GM19468 (cell line): ENCODE measurements around the gene DCDC2B.

Experiments used
- ATAC-seq: cut with Tn5 transposase; IDR thresholded peaks from one replicate; pipeline ENCODE4 v1.9.1; 2021; ENCODE audit warnings: mild to moderate bottlenecking, moderate library complexity, moderate number of reproducible peaks; ENCODE audit not compliant: unreplicated experiment; ENCODE audit errors: extremely low read depth

The DCDC2B gene

DNA sequence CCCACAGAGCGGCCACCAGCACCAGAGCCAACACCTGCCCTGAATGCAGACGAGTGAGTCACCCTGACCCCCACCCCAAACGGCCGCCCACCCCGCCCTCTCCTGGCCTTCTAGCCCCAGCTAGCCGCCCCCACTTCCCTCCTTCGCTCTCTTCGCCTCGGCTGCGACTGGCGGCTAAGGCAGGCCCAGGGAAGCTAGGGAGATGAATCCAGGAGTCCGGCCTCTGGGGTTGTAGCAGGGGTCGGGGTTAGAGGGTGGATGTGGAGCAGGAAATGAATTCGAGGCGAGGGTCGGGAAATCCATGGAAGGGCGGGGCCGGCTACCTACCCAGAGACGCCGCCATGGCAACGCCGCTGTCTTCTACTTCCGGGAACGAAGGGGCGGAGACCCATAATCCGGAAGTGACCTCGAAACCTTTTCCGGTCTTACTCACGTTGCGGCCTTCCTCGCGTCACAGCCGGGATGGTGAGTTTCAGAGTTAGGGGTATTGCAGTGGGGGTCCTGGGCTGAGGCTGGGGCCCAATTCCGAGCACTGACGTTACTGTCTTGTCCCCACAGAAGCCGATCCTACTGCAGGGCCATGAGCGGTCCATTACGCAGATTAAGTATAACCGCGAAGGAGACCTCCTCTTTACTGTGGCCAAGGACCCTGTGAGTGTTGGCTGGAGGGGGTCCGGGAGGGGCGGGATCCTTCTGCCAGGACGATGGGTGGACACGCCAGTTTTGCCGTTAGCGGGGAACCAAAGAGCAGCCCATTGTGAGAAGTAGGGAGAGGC, 13.3 kb downstream of the DCDC2B start, which contains the start of the genes EIF3I and TMEM234:
EIF3I (plus strand) TSS at position 428 of the 776 bp plus-strand sequence; CDS start at position 463, 35 bp downstream.
TMEM234 (minus strand) TSS at position 374 of the 776 bp plus-strand sequence; CDS start at position 343, 31 bp downstream.
- peak; percentile 50 for ATAC-seq

DNA sequence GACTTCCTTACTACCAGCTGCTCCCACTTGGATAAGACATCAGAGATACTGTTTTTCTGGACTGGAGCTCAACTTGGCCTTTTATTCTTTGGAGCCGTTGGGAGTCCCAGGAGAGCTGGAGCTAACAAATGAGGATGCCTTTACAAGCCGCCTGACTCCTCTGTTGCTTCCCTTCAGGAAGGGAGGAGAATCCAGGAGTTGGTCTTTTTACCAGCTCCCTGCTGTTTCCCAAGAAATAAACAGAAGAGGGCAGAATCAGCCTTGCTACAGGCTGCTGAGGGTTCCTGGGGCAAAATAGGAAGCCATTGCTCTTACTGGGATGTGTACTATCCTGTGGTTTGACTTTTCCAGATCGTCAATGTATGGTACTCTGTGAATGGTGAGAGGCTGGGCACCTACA, 14.8 kb downstream of the DCDC2B start:
- ATAC-seq, result no peak

DNA sequence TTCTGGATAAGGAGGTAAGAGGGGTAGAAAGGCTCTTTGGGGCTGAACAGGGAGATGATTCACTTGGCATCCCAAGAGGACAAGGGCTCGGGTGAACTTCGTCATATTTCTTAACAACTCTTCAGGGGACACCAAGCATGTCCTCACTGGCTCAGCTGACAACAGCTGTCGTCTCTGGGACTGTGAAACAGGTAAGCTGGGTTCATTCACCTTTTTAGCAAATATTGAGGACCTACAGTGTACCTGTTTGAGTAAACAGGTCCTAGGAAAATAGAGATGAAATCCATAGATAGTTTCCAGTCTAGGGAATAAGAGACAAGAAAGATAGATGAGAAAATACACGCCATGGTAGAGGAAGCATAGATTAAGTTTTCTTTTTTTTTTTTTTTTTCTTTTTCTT, 15.4 kb downstream of the DCDC2B start:
- no peak for ATAC-seq

DNA sequence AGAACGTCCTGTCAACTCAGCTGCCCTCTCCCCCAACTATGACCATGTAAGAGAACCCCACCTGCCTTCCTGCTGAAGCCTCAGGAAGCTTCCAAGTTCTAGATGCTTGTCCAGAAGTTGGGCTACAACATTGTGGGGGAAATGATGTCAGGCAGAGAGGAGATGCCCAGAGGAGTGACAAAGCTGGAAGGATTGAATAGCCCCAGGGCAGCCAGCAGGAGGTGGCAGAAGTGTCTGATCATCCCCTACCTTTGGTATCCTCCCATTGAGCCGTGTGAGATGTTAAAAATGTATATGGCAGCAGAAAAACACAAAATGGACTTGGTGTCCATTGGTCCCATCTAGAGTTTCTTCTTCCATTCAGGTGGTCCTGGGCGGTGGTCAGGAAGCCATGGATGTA, 19.9 kb downstream of the DCDC2B start:
- ATAC-seq, result no peak

DNA sequence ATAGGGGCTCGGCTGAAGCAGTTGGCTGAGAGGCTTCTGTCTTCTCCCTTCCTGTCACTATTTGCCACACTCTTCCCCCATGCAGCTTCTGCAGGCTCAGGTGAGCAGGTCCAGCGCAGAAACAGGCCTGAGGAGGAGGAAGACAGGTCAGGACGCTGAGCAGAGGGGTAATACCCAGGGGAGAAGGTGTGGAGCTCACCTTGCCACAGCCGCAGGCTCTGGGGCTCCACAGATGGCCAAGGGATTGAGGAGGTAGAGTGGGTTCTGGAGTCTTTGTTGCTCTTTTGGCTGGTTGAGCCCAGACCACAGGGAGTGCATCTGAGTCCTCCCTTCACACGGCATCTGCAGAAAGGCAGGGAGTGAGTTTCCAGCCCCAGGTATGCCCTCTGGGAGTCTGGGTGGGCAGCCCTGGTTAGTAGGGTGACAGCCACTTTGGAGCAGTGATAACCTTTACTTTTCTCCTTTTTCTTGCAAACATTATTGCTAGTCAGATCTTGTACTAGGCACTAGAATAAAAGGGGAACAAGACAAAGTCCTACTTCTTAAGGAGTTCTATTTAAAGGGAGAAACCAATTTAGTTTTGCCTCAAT, 23.0 kb downstream of the DCDC2B start:
- no peak for ATAC-seq

DNA sequence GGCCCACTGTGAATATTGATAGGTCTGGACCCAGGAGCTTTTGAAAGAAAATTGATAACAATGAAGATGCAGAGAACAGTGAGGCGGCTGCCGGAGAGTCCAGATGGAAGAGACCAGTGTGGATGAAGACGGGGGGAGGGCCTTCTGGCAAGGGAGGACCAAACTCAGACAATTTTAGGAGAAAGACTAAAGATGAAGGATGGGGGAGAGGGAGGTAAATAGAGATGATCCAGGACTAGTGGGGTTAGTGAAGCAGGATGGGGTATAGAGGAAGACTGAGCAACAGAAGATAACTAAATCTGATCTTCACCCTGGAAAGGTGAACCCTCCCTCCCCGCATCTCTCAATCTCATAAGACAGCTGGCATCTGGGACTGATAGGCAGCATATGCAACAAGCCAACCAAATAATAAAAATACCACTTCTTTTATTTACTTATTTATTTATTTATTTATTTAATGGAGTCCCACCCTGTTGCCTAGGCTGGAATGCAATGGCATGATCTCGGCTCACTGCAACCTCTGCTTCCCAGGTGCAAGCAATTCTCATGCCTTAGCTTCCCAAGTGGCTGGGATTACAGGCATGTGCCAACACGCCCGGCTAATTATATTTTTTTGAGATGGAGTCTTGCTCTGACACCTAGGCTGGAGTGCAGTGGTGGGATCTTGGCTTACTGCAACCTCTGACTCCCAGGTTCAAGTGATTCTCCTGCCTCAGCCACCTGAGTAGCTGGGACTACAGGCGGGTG, 23.8 kb downstream of the DCDC2B start:
- ATAC-seq, result no peak

DNA sequence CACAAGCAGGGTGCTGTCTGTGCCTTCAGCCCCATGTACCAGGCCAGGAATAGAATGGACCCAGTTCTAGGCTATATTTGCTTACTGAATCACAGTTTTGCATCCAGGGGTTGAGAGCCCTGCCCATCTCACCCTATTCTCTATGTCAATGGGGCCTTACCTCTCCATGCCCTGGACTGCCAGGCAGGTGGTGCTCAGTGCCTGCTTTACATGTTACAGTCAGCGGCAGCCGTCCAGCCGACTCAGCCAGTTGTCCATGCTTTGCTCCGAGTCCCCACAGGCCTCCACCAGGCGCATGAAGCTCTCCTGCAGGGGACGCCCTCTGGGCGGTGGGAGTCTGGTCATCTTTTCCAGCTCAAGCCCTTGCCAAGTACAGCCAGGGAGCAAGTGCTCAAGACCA, 25.9 kb downstream of the DCDC2B start:
- no peak for ATAC-seq

DNA sequence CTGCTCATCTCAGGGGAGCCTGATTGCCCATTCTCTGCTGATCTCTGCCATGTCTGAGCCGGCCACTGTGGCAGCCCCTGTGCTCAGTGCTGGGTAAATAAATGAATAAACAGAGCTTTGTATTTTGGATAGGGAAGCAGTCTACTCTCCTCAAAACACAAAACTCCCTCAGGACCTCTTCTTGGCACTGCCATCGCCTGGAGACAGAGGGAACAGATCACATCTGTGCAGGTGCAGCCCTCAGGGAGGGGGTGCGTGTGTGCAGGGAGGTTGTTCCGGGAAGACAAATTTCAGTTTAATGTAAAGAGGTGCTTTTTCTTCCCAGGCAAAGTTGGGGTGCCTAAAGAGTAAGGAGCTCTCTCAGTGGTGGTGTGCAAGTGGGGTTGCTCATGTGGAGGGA, 30.4 kb downstream of the DCDC2B start:
- no peak for ATAC-seq

DNA sequence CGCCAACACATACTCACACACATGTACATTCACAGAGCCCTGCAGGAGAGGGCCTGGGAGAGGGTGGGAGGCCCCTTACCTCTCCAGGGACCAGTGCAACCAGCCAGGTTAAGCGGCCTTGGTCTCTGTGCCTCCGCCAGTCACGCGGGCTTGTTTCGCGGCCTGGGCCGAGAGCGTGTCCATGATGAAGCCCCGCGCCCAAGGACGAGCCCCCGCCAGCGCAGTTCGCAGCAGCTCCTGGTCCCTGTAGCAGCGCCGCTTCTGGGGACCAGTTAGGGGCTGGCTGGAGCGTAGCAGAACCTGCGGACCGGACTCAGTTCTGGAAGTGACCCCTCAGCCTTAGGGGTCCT, 30.9 kb downstream of the DCDC2B start:
- no peak for ATAC-seq

DNA sequence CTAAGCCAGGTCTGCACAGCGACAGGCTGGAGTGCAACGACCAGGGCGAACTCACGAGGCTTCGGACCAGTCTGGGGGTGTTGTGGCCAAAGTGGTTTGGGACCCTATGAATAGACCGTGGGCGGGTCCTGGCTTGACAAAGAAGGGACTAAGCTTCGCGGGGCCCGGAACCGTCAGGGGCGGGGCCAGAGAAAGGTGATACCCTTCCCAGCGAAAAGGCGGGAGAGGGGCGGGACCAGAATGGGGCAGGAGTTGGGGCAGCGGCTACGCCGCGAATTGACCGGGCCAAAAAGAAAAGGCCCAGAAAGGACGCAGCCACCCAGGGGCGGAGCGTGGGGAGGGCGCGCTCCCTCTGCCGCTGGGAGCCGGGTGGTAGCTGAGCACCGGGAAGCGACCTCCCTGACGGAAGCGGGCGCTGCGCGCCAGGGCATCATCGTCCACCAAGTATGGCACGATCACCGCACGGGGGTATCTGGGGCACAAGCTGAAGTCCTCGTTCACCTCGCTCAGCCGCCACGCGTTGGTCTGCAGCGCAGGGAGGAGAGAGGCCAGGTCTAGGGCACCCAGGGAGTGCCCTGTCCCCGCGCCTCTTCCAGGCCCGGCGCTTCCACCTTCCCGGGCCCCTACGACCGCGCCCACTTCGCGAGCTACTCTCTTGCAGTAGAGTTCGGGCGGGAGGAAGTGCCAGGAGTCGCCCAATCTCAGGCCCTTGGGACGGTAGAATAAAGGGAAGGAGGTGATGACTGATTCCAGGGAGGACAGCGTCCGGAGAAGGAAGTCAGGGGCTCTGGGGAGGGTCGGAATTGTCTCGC, 31.5 kb downstream of the DCDC2B start:
- ATAC-seq, result no peak

DNA sequence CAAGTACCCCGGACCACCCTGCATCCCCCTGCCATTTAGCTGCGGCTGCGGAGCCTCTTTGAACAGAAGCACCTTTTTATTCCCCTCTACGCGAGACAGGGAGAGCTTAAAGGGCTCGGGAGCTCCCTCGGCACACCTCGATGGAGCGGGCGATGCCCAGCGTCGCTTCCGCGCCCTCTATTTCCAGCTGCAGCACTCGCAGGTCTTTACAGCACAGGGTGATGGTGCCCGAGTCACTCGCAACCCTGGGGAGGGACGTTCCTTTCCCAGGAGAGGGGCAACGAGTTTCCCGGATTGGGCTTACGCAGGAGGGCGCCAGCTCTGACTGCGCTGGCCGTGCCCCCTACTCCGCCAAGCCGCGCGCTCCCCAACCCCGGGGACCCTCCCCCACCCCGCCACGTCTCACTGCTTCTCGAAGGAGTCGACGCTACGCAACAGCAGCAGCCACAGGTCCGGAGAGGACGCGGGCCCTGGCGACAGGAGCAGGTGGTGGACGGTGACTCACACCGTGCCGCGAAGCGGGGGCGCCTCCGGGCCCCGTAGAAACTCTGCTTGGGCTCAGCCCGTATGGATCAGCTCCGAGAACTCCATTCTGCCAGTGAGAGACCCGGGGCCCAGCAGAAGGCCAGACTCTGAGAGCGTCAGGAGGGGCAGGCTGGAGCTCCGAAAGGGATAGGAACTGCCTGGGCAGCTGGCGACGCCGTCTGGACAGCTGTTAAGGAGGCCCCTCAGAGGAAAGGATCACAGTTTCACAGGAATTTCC, 32.3 kb downstream of the DCDC2B start:
- no peak for ATAC-seq

DNA sequence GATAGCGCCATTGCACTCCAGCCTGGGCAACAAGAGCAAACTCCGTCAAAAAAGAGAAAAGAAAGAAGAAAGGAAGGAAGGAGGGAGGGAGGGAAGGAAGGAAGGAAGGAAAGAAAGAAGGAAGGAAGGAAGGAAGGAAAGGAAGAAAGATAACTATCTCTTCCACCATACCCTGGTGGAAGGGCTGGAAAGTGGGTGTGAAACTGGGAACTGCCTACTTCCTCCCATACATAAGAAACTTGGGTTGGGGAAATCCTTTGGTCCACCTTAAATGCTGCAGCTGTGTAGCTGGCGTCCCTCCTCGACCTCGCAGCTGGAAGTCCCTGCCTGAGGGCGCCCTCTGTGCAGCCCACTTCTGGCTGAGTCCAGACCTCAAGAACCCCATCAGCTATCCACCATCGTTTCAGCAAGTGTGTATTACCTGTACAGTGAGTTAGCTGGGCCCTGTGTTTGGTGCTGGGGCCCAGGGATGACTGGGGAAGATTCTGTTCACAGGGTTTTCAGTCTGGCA, 33.5 kb downstream of the DCDC2B start:
- ATAC-seq, result no peak

DNA sequence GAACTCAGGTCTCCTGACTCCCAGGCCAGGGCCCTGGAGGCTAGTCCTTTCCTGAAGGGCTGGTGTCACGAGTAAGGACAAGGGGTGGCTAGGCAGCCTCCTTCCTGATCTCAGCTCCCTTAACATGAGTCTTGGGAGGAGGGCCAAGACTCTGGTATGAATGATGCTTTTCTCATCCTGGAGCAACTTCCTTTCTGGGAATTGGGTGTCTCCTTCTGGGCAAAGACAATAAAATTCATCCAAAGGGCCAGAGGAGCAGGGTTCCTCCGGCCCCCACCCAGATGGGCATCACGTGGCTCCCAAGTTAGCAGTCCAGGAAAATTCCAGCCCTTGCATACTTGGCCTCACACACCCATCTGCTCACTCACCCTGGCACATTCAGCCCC, 38.0 kb downstream of the DCDC2B start, which contains the start of gene FAM167B:
FAM167B (plus strand) TSS at position 335 of the 386 bp plus-strand sequence. CDS start 200 bp downstream, outside the sequence.
- ATAC-seq, result no peak

DNA sequence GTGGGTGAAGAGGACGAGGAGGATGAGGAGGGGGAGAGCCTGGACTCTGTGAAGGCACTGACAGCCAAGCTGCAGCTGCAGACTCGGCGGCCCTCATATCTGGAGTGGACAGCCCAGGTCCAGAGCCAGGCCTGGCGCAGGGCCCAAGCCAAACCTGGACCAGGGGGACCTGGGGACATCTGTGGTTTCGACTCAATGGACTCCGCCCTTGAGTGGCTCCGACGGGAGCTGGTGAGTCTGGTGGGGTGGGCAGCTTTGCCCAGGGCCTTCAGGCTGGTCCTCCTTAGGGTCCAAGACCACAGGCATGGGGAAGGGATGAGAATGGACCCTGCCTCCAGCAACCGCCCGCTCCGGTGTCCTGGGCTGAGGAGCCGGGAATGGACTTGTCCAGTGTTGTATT, 38.6 kb downstream of the DCDC2B start:
- ATAC-seq, result no peak

DNA sequence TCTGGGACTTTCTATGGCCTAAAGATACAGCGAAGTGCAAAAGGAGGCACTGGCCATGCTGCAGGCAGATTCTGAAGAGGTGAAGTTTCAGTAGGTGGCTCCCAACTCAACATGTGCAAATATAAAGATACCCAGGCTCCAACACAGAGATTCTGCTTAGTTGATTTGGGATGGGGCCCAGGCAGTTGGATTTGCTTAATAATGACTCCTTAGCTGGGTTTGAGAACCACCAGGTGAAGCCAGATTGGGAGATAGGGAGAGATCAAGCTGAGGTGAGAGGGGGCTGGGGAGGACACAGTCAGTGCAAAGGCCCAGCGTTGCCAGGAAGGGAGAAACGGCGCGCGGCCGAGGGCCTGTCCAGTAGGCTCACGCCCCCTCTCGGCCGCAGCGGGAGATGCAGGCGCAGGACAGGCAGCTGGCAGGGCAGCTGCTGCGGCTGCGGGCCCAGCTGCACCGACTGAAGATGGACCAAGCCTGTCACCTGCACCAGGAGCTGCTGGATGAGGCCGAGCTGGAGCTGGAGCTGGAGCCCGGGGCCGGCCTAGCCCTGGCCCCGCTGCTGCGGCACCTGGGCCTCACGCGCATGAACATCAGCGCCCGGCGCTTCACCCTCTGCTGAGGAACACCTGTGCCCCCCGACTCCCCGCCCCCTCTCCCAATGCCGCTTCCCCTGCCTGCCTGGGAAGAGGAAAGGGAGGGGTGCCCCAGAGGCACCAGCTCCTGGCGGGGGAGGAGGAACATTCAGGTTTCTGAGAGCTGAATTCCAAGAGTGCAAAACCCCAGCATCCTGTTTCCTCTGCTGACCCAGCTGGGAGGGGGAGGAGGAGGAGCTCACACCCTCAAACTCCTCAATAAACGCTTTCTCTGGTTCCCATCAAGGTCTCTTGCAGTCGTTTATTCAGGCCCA, 39.3 kb downstream of the DCDC2B start:
- no peak for ATAC-seq

DNA sequence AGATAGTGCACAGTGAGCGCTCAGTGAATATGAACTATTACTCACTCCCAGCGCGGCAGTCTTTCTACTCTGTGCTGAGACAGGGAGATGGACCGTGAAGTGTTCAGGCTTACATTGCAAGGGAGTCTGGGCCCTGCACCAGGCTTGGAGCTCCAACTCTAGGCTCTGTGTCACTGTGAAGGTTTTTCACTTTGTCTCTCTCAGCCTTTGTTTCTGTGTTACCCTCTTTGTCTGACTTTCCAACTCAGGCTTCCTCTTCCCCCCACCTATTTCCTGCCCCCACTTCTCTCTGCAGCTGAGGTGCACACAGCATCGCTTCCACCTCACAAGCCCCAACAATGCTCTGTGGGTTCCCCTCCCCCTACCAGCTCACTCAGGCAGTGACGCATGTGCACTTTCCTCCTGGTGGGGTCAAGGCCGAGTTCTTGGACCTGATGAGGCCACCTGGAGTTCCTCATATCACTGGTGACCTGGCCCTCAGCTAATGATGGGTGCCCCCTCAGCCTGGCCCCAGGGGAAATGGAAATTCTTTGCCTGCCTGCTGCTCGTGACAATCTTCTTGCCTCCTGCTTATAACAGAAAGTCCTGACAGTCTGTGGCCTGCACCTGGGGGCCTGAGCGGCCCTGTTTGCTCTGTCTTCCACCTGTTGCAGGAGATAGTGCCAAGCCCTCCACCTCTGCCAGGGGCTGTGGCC, 41.1 kb downstream of the DCDC2B start:
- ATAC-seq, result no peak

DNA sequence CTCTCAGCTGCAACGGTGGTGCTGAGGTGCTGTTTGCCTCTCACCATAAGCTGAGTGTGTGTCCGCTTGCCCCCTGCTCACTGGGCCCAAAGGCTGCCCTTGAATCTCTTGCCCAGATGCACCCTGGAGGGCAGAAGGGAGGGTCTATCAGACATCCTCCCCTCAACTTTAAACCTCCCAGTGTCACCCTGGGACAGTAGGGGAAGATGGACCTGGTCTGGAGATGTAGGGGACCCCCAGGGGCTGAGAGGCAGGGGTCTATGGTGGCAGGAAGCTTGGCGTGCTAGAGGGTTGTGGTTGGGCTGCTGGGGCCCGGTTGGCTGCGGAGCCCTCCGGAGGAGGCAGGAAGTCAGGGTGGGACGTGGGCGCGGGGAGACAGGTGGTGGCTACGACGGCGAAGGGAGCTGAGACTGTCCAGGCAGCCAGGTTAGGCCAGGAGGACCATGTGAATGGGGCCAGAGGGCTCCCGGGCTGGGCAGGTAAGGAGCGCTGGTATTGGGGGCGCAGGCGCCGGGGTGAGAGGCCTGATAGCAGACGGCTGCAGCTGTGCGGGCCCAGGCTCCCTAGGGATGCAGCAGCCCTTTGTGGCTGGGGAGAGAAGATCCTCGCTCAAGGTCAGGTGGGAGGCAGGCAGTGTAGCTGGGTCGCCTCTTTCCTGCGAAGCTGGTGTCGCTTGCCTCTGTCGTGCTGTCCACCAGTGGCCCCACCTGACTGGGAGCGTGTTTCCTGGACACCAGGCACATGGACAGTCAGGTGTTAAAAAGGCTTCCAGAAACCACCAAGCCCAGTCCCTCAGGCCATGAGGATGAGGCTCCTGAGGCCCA, 42.2 kb downstream of the DCDC2B start, which contains the start of gene LCK:
LCK (plus strand) TSS at position 373 of the 824 bp plus-strand sequence. CDS start 23,065 bp downstream, outside the sequence.
- no peak for ATAC-seq
